H1 (cell line): ENCODE results near the gene PLA2G4E. TPM values are rescaled to one million over a fixed set of nuclear protein-coding genes. Genes with fewer than 3 reads are reported as not detected.

Source experiments
- CTCF ChIA-PET: fragments of 300-600 bp; sonication (Branson Sonifier 250); formaldehyde crosslinking; loops from one replicate; lab custom pipeline; 2021; ENCODE audit not compliant: partially characterized antibody; lab: Charles Lee
- POLR2A ChIA-PET: fragments of 300-600 bp; sonication (Branson Sonifier 250); formaldehyde crosslinking; loops from one replicate; lab custom pipeline; 2021; ENCODE audit warnings: inconsistent platforms; ENCODE audit not compliant: partially characterized antibody; lab: Charles Lee
- DNase-seq, 2 experiments: peaks; one replicate each; pipeline versions ENCODE4 v3.0.0 to v3.0.0-alpha.2; 2010 to 2022; ENCODE audit warnings: low spot score in 2 of 2, low read depth in 1 of 2, mixed read lengths in 1 of 2
- FAIRE-seq: peaks from 2 replicates; lab custom pipeline; 2011; peaks lifted over from hg19 to GRCh38; lab: Jason Lieb, UNC
- H2AFZ ChIP-seq: 2 replicates; pipeline ENCODE4 v1.8.1; 2012; ENCODE audit warnings: low read length, inconsistent platforms
- H2AK5ac ChIP-seq: 2 replicates; pipeline ENCODE4 v1.6.1; 2013; ENCODE audit warnings: low read depth, low read length
- H2BK120ac ChIP-seq: replicated peaks from 2 replicates; pipeline ENCODE3; 2013; ENCODE audit warnings: low read depth, low read length, inconsistent platforms
- H2BK12ac ChIP-seq: 2 replicates; pipeline ENCODE4 v1.6.1; 2013; ENCODE audit warnings: low read depth, low read length
- H2BK15ac ChIP-seq: 2 replicates; pipeline ENCODE4 v1.6.1; 2013; ENCODE audit warnings: low read length
- H2BK20ac ChIP-seq: 2 replicates; pipeline ENCODE4 v1.6.1; 2013; ENCODE audit warnings: low read length
- H2BK5ac ChIP-seq: 2 replicates; pipeline ENCODE4 v1.6.1; 2013; ENCODE audit warnings: low read depth, low read length
- H3K14ac ChIP-seq: 2 replicates; pipeline ENCODE4 v1.6.1; 2013; ENCODE audit warnings: inconsistent platforms; ENCODE audit not compliant: insufficient read length
- H3K18ac ChIP-seq: 2 replicates; pipeline ENCODE4 v1.6.1; 2013; ENCODE audit warnings: low read length; ENCODE audit errors: extremely low read depth
- H3K23ac ChIP-seq: 2 replicates; pipeline ENCODE4 v1.6.1; 2013; ENCODE audit warnings: inconsistent platforms; ENCODE audit not compliant: insufficient read length
- H3K23me2 ChIP-seq: 2 replicates; pipeline ENCODE4 v1.6.1; 2013; ENCODE audit warnings: low read depth, low read length
- H3K27ac ChIP-seq: 2 replicates; pipeline ENCODE4 v1.6.1; 2011; ENCODE audit warnings: low read depth, low read length, inconsistent platforms
- H3K27me3 ChIP-seq, 4 experiments: replicated peaks in 1 of 4; 1 replicate in 1 of 4; 2 replicates in 3 of 4; pipeline versions ENCODE4 v1.6.1 to v1.8.1; 2011 to 2013; ENCODE audit warnings: low read length in 3 of 4, mild to moderate bottlenecking in 3 of 4, inconsistent platforms in 2 of 4, mixed read lengths in 2 of 4, moderate library complexity in 1 of 4; ENCODE audit not compliant: control insufficient read depth in 3 of 4, insufficient read depth in 3 of 4; ENCODE audit errors: extremely low read depth in 1 of 4
- H3K36me3 ChIP-seq, 4 experiments: 2 replicates each; pipeline versions ENCODE4 v1.6.1 to v1.8.1; 2011 to 2013; ENCODE audit warnings: mild to moderate bottlenecking in 4 of 4, low read length in 3 of 4, moderate library complexity in 2 of 4, control low read depth in 1 of 4, inconsistent platforms in 1 of 4; ENCODE audit not compliant: insufficient read depth in 4 of 4, control insufficient read depth in 2 of 4
- H3K4ac ChIP-seq: replicated peaks from 2 replicates; pipeline ENCODE3; 2013; ENCODE audit warnings: low read length, low read depth, mixed read lengths, inconsistent platforms; ENCODE audit not compliant: insufficient read length
- H3K4me1 ChIP-seq, 4 experiments: replicated peaks in 1 of 4; 1 replicate in 1 of 4; 2 replicates in 3 of 4; pipeline versions ENCODE4 v1.6.1 to v1.8.1; 2011 to 2013; ENCODE audit warnings: low read length in 3 of 4, inconsistent platforms in 2 of 4, mixed read lengths in 1 of 4; ENCODE audit not compliant: insufficient read depth in 4 of 4, control insufficient read depth in 3 of 4
- H3K4me2 ChIP-seq, 2 experiments: 2 replicates each; pipeline versions ENCODE4 v1.6.1 to v1.8.1; 2011 to 2013; ENCODE audit warnings: low read depth in 2 of 2, low read length in 2 of 2, control low read depth in 1 of 2, inconsistent platforms in 1 of 2, mild to moderate bottlenecking in 1 of 2; ENCODE audit not compliant: insufficient read depth in 1 of 2
- H3K4me3 ChIP-seq, 4 experiments: fragments of 200-600, 300-600 bp in 1 of 4; sonication (generic), shearing (Covaris generic), sonication (Bioruptor Twin) in 1 of 4; 2 replicates each; pipeline versions ENCODE4 v1.5.1 to v1.8.1; 2011 to 2016; ENCODE audit warnings: low read length in 4 of 4, low read depth in 3 of 4, control low read depth in 2 of 4, inconsistent platforms in 2 of 4, mild to moderate bottlenecking in 2 of 4, mixed read lengths in 1 of 4, moderate library complexity in 1 of 4; ENCODE audit not compliant: insufficient read depth in 2 of 4; ENCODE audit errors: extremely low read depth in 1 of 4
- H3K56ac ChIP-seq: replicated peaks from 2 replicates; pipeline ENCODE3; 2013; ENCODE audit warnings: low read depth, mild to moderate bottlenecking, mixed read lengths, low read length, inconsistent platforms; ENCODE audit not compliant: insufficient read length
- H3K79me1 ChIP-seq: 2 replicates; pipeline ENCODE4 v1.6.1; 2013; ENCODE audit warnings: low read depth, low read length, control low read depth
- H3K79me2 ChIP-seq, 2 experiments: 2 replicates each; pipeline versions ENCODE4 v1.6.1 to v1.8.1; 2012 to 2013; ENCODE audit warnings: low read length in 2 of 2, mild to moderate bottlenecking in 2 of 2, inconsistent platforms in 1 of 2; ENCODE audit not compliant: insufficient read depth in 2 of 2, control insufficient read depth in 1 of 2
- H3K9ac ChIP-seq, 4 experiments: replicated peaks in 1 of 4; 1 replicate in 1 of 4; 2 replicates in 3 of 4; pipeline versions ENCODE4 v1.6.1 to v1.8.1; 2011 to 2013; ENCODE audit warnings: low read depth in 3 of 4, low read length in 3 of 4, control low read depth in 2 of 4, mild to moderate bottlenecking in 2 of 4, moderate library complexity in 2 of 4, inconsistent platforms in 1 of 4; ENCODE audit errors: extremely low read depth in 1 of 4
- H3K9me3 ChIP-seq, 2 experiments: 2 replicates each; pipeline versions ENCODE4 v1.6.1 to v1.8.1; 2012 to 2013; ENCODE audit warnings: mild to moderate bottlenecking in 2 of 2, moderate library complexity in 2 of 2, control low read depth in 1 of 2, inconsistent platforms in 1 of 2, low read depth in 1 of 2, low read length in 1 of 2, mixed read lengths in 1 of 2; ENCODE audit not compliant: insufficient read depth in 2 of 2
- H4K20me1 ChIP-seq, 2 experiments: replicated peaks in 1 of 2; 2 replicates each; pipeline versions ENCODE3 to v1.8.1; 2011 to 2013; ENCODE audit warnings: inconsistent platforms in 2 of 2, low read length in 2 of 2, mild to moderate bottlenecking in 1 of 2; ENCODE audit not compliant: insufficient read depth in 2 of 2, control insufficient read depth in 1 of 2
- H4K5ac ChIP-seq: 2 replicates; pipeline ENCODE4 v1.6.1; 2013; ENCODE audit warnings: low read length, low read depth, mixed read lengths, inconsistent platforms; ENCODE audit not compliant: insufficient read length
- H4K8ac ChIP-seq: 2 replicates; pipeline ENCODE4 v1.8.0; 2013; ENCODE audit warnings: mild to moderate bottlenecking, moderate library complexity, low read length, inconsistent platforms; ENCODE audit not compliant: insufficient read depth; ENCODE audit errors: extremely low read depth
- H4K91ac ChIP-seq: replicated peaks from 2 replicates; pipeline ENCODE3; 2013; ENCODE audit warnings: low read length, mixed read lengths, inconsistent platforms; ENCODE audit not compliant: insufficient read length
- BACH1 ChIP-seq: IDR thresholded peaks from 2 replicates; pipeline ENCODE4 v1.6.1; 2012; ENCODE audit warnings: low read length, improper control_type of control experiment
- CEBPB ChIP-seq: IDR thresholded peaks from 2 replicates; pipeline ENCODE4 v1.6.1; 2012; ENCODE audit warnings: low read depth, low read length
- HDAC2 ChIP-seq, 2 experiments: fragments of 300-600 bp in 1 of 2; sonication (generic) in 1 of 2; IDR thresholded peaks; 2 replicates each; pipeline ENCODE4 v1.6.1; 2011 to 2012; ENCODE audit warnings: low read depth in 2 of 2, low read length in 2 of 2, mild to moderate bottlenecking in 2 of 2, moderate library complexity in 2 of 2, borderline replicate concordance in 1 of 2, inconsistent platforms in 1 of 2
- KDM4A ChIP-seq: IDR thresholded peaks from one replicate; pipeline ENCODE4 v1.7.1; 2012; ENCODE audit warnings: low read depth, mild to moderate bottlenecking, moderate library complexity, low read length, inconsistent platforms; ENCODE audit not compliant: severe bottlenecking
- MAFK ChIP-seq: IDR thresholded peaks from 2 replicates; pipeline ENCODE4 v1.6.1; 2012; ENCODE audit warnings: low read depth, mild to moderate bottlenecking, improper control_type of control experiment, low read length
- POLR2AphosphoS5 ChIP-seq: IDR thresholded peaks from 2 replicates; pipeline ENCODE4 v1.6.1; 2011; ENCODE audit warnings: low read depth, low read length
- RNF2 ChIP-seq: fragments of 200-900, 300-1000 bp; sonication (generic); IDR thresholded peaks from 2 replicates; pipeline ENCODE4 v1.7.1; 2016; ENCODE audit warnings: borderline replicate concordance, low read depth, mild to moderate bottlenecking, antibody characterized with exemption, low read length; ENCODE audit not compliant: poor library complexity, severe bottlenecking; ENCODE audit errors: missing control alignments
- RXRA ChIP-seq: IDR thresholded peaks from 2 replicates; pipeline ENCODE4 v1.6.1; 2011; ENCODE audit warnings: low read depth, mild to moderate bottlenecking, low read length, moderate library complexity; ENCODE audit not compliant: insufficient read depth
- SIRT6 ChIP-seq: IDR thresholded peaks from one replicate; pipeline ENCODE4 v1.7.1; 2012; ENCODE audit warnings: low read length, inconsistent platforms
- SUZ12 ChIP-seq: fragments of 200-600 bp; sonication (generic); IDR thresholded peaks from 2 replicates; pipeline ENCODE4 v1.6.1; 2012; ENCODE audit warnings: mild to moderate bottlenecking, inconsistent platforms, low read length, moderate library complexity, mixed read lengths
- WGBS, 2 experiments: shearing (Covaris generic) in 1 of 2; methylation state at CpG; one replicate each; pipeline versions ENCODE4 v1.1.6 to v1.1.7; 2013 to 2015; ENCODE audit warnings: low lambda C conversion rate in 2 of 2, mixed read lengths in 2 of 2, inconsistent platforms in 1 of 2, low coverage in 1 of 2, missing lambda C conversion rate in 1 of 2; ENCODE audit not compliant: insufficient replicate concordance in 2 of 2, insufficient coverage in 1 of 2, insufficient read length in 1 of 2; ENCODE audit errors: extremely low coverage in 1 of 2, missing lambda C conversion rate in 1 of 2; 5-methylcytosine and 5-hydroxymethylcytosine counted together
- polyA plus RNA-seq, 7 experiments: library from polyadenylated mRNA; depleted of rRNA in 3 of 7; stranded (reverse) in 5 of 7; unstranded in 2 of 7; fragments of >200 nt in 5 of 7; fragments of 200-250 nt in 2 of 7; gene quantifications; 1 replicate in 5 of 7; 2 replicates in 1 of 7; 4 replicates in 1 of 7; pipeline versions ENCODE4 v1.2.1 to v1.2.3, GENCODE V29; 2011 to 2013; ENCODE audit warnings: missing spikeins in 2 of 7, mixed read lengths in 2 of 7
- total RNA-seq: library from RNA; stranded (reverse); fragmentation: NEBNext Ultra II Directional; extraction: Animal tissue kit (Norgen Biotek cat#: 25700); gene quantifications from 2 replicates; pipeline ENCODE4 v1.2.1, GENCODE V29; 2021

Gene PLA2G4E
- total and polyA plus RNA-seq, 2 of the 8 experiments (the other 6 are each of a cell fraction or from before 2014, with no cell fraction given) = 0.03 TPM; not detected in 1

GRCh38 chr15:41992803-41993190, 28.0 kb downstream of the PLA2G4E start:
- DNase-seq (no peak), FAIRE-seq (no peak)
- Histone ChIP-seq H3K9ac (no peak overlapping the region), H2BK5ac (no peak overlapping the region), H2BK12ac (no peak overlapping the region), H3K9me3 (no peaks in the 10 kb centered on the region), H3K27me3 (no peaks in the 10 kb centered on the region), H2AK5ac (no peak overlapping the region), H3K4me2 (no peak overlapping the region), H3K23ac (no peak overlapping the region), H3K18ac (no peak overlapping the region), H2BK120ac (no peak overlapping the region), H3K4ac (no peak overlapping the region), H4K5ac (no peak overlapping the region), H3K23me2 (no peaks in the 10 kb centered on the region), H3K14ac (no peak overlapping the region), H2BK20ac (no peak overlapping the region), H3K4me3 (no peak overlapping the region), H3K56ac (no peak overlapping the region), H2AFZ (no peak overlapping the region), H3K36me3 (no peaks in the 10 kb centered on the region), H4K8ac (peak overlapping the region; percentile 71), H4K91ac (no peak overlapping the region), H3K79me2 (no peaks in the 10 kb centered on the region), H3K79me1 (no peaks in the 10 kb centered on the region), H3K27ac (no peak overlapping the region), H3K4me1 (peaks cover 0 to 5% (median 1%) of the 10 kb centered on the region in 4 experiments; a peak in 4 of 7 replicates), H4K20me1 (no peaks in the 10 kb centered on the region), H2BK15ac (no peak overlapping the region)
- no peak for TF ChIP-seq BACH1
- no peak for TF ChIP-seq RXRA
- TF ChIP-seq SIRT6 = no peak
- TF ChIP-seq KDM4A = no peak
- TF ChIP-seq RNF2 = no peak
- no peak for TF ChIP-seq HDAC2 (IDR thresholded peaks at IDR 0.05; ENCODE audit: borderline replicate concordance in 1 of 2, low read depth in 2 of 2, low read length in 2 of 2)
- no peak for TF ChIP-seq MAFK
- no peak for TF ChIP-seq POLR2AphosphoS5
- no peak for TF ChIP-seq SUZ12
- TF ChIP-seq CEBPB = no peak
- POLR2A ChIA-PET = no interaction called here
- CTCF ChIA-PET = interaction anchor here (1.6 to 16.4 kb wide), 7 partner anchors 9 to 140 kb away, joined by 3 to 252 read pairs (median 34); no protein-coding TSS in a partner anchor
- 94% methylated on average over 7 of the region's 7 CpGs; no CpG with 5 or more reads in 1 of the 2 experiments for WGBS, 2 experiments
